Measurements from ENCODE around the gene NUP214.
"Not testable (repeated sequence)": the region's sequence is repeated elsewhere in the genome, so short reads cannot be mapped to it uniquely, and the experiment has no call there.

The NUP214 gene

GRCh38 chr9:131193051-131193450 is 67.7 kb downstream of the NUP214 start:
- no peak for DNase-seq (ENCODE audit: low read depth in 3 of 3)

GRCh38 chr9:131194762-131195161 is 69.4 kb downstream of the NUP214 start:
- DNase-seq (ENCODE audit: low read depth in 3 of 3) = no peak

- no peak for DNase-seq (ENCODE audit: low read depth in 3 of 3)
Measured at GRCh38 chr9:131197160-131197911, 72.0 kb downstream of the NUP214 start.

GRCh38 chr9:131198041-131198715 is 72.8 kb downstream of the NUP214 start:
- no peak for DNase-seq (ENCODE audit: low read depth in 3 of 3)

GRCh38 chr9:131201856-131202255 is 76.5 kb downstream of the NUP214 start:
- DNase-seq (ENCODE audit: low read depth in 3 of 3) = no peak

- DNase-seq (ENCODE audit: low read depth in 3 of 3) = no peak
Measured at GRCh38 chr9:131203431-131204218, 78.2 kb downstream of the NUP214 start.

GRCh38 chr9:131204285-131204684 is 78.9 kb downstream of the NUP214 start:
- no peak for DNase-seq (ENCODE audit: low read depth in 3 of 3)

- DNase-seq (ENCODE audit: low read depth in 3 of 3) = no peak
Measured at GRCh38 chr9:131206495-131206894, 81.1 kb downstream of the NUP214 start.

- DNase-seq (ENCODE audit: low read depth in 3 of 3) = not testable (repeated sequence)
Measured at GRCh38 chr9:131211920-131212319, 86.5 kb downstream of the NUP214 start.

GRCh38 chr9:131214286-131214856 is 89.0 kb downstream of the NUP214 start:
- DNase-seq (ENCODE audit: low read depth in 3 of 3) = no peak

- no peak for DNase-seq (ENCODE audit: low read depth in 3 of 3)
Measured at GRCh38 chr9:131214876-131215275, 89.5 kb downstream of the NUP214 start.

GRCh38 chr9:131216806-131217205 is 91.4 kb downstream of the NUP214 start:
- no peak for DNase-seq (ENCODE audit: low read depth in 3 of 3)

- DNase-seq (ENCODE audit: low read depth in 3 of 3) = no peak
Measured at GRCh38 chr9:131217331-131218031, 92.1 kb downstream of the NUP214 start.

GRCh38 chr9:131218370-131218769 is 93.0 kb downstream of the NUP214 start:
- DNase-seq (ENCODE audit: low read depth in 3 of 3) = no peak

- DNase-seq (ENCODE audit: low read depth in 3 of 3) = no peak
Measured at GRCh38 chr9:131220485-131220884, 95.1 kb downstream of the NUP214 start.

- no peak for DNase-seq (ENCODE audit: low read depth in 3 of 3)
Measured at GRCh38 chr9:131222460-131222859, 97.1 kb downstream of the NUP214 start.

- DNase-seq (ENCODE audit: low read depth in 3 of 3) = no peak
Measured at GRCh38 chr9:131226226-131226625, 100.8 kb downstream of the NUP214 start.

GRCh38 chr9:131227112-131227958 is 101.9 kb downstream of the NUP214 start:
- no peak for DNase-seq (ENCODE audit: low read depth in 3 of 3)

GRCh38 chr9:131227959-131228460 is 102.6 kb downstream of the NUP214 start:
- DNase-seq (ENCODE audit: low read depth in 3 of 3) = no peak

GRCh38 chr9:131228988-131229387 is 103.6 kb downstream of the NUP214 start:
- no peak for DNase-seq (ENCODE audit: low read depth in 3 of 3)
